HG02852 (cell line): ENCODE data around the gene DTHD1.

ENCODE experiments used
- ATAC-seq: cut with Tn5 transposase; IDR thresholded peaks from one replicate; pipeline ENCODE4 v1.9.1; 2021; ENCODE audit warnings: mild to moderate bottlenecking, moderate library complexity; ENCODE audit not compliant: unreplicated experiment

DTHD1 gene

DNA sequence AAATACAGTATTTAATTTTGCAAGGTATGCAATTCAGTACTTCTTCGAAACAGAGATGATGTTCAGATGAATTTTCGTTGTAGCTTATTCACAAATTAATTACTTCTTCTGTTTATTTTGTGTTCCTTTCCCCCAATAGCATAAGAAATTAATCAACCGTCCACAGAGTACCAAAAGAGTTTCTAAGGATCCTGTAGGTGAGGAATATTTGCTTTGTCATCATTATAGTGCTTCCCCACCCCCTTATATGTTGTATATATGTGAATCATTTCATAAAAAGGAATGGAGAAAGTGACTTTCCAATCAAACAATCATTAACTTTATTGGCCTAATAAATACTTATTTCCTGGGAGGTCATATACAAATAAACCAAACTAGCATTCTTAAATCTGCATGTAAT, 57.6 kb downstream of the DTHD1 start:
- ATAC-seq: no peak

DNA sequence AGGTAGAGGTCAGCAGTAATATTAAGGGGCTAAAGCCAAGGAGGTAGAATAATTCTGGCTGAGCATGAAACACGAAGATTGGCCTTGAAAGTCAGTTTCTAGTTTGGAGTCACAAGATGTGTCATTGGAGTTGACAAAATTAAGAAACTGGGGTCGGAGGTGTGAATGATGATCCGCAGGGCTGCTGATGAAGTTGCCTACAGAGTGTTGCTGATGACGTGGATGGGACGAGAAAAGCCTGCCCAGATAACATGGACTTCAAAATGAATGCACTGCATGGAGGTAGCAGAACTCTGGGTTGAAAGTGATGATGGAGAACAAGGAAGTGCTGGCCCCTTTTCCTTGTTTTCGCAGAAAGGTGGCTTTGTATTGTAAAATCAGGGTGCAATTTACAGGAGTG, 60.5 kb downstream of the DTHD1 start:
- ATAC-seq: no peak

DNA sequence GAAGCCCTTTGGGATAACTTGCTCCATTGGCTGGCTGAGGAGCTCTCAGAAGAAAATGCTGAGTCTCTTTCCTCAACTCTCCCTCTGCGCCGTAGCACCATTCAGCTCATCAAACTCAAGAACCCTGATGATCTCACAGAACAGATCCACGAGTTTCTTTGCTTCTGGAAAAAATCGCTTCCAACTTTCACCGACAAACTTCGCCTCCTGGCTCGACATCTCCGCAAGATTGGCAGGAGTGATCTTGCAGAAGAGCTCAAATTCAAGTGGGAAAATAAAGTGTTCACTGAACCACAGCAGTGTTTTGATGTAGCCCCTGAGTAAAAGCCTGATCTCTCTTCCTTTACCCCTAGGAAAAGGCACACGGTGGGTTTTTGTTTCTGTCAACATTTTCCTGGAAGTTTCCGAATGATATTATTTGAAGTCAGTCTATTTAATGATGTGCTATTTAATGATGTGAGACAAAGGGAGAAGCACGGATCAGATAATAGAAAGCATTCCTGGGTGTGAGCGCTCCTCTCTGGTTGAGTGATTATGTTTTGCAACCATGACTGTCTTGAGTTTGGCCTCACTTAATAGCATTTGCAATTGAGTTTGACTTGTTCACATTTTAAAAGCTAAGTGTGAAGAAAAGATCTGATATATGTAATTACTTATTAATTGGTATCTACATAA, 62.2 kb downstream of the DTHD1 start:
- no peak for ATAC-seq

DNA sequence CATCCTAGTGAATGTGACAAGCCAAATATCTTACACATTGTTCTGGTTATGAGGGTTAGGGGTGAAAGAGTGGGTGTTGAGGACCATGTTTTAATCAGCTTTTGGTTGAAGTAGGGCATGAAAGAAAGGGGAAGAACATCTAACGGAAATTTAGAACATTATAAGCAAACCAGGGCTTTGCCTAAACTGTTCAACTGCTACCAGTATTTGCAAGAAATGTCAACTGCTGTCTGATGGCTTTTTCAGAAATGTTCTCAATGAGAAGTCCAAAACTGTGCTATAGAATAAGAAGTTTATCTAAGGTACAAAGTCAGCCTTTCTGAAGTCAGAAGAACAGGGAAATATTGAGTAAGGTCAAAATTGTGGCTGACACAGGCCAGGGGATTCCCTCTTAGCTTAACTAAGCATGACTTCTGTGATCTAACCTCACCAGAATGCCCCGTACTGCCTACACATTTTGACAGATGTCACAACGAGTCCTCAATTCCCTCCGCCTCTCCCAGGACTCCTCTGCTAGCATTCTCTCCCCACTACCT, 67.1 kb downstream of the DTHD1 start:
- ATAC-seq: peak; percentile 96

DNA sequence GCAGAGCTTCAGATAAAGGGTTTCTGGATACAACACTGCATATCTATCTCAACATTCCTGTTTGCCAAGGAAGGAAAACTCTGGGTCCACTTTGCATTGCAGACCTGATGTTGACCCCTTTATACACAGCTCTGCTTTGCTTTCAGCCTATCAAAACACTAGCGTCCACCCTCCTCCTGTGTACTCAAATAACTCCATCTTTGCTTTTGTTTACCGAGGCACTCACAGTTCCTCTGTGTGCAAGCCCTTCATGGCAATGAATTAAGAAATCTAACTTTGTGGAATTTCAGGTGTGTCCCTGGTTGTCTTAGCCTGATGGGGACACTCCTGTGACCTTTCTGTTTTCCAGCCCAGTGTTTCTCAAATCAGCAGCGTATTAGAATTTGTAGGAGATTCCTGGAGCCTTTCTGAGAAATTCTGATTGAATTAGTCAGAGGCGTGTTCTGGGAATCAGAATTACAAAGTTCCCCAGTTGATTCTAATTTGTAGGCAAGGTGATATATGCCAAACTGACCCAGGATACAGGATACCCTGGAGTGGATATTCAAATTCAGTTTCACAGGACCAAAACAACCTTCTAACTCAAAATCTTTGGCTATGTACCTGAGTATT, 68.6 kb downstream of the DTHD1 start:
- no peak for ATAC-seq

DNA sequence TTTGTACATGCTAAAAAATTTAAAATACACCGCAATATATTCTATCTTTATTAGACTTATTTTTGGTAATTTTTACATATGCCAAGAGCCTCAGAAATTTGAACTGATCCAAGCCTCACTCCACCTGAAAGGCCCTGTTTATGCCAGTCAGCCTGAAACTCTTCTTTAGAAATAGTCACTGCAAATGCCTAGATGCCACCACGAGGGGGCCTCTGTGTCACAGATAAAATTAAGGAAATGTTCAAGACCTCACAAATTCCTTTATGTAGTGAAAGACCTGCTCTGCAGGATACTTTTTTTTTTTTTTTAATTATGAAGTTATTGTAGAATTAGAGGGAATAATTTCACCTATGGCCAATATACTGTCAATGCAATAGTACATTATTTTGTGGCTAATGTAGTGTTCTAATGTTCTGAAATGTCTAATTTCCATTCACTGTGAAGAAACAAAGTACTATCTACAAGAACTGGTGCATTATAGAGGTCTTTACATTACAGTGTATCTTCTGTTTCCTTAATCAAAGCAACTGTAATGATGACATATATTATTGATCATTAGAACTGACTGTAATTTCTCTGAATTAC, 69.8 kb downstream of the DTHD1 start:
- peak; percentile 41 for ATAC-seq

DNA sequence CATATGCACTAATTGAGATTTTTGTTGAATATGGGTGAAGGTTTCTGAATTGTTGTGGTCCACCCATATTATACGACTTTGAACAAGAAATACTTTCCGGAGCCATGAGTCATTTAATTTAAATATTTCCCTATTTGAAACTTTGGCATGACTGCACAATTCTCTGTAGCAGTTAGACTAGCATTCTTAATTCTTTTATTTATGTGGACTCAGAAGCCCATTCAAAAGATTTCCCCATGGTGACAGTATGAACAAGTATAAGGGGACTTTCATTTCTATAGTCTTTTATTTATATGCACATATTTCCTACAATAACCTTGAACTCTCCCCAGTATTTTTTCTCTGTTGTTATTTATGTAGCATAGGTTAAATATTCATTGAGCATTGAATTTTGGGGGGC, 72.6 kb downstream of the DTHD1 start:
- ATAC-seq: no peak

DNA sequence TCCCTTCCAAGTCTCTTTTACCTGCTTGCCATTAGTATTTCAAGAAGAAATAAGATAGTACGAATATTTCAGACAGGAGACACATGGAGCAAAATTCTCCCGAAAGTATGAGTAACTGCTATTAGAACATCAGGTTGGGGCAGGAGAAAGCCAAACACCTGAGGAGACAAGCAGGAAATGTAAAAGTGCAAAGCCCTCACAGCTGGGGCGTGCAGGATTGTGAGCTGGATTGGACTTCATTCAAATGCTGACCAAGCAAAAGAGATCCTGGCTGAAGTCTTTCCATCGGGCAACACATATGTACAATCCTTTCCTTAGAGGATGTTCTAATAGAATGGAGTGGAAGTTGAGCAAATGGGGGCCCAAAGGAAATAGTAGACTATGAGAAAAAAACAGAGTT, 76.8 kb downstream of the DTHD1 start:
- no peak for ATAC-seq

DNA sequence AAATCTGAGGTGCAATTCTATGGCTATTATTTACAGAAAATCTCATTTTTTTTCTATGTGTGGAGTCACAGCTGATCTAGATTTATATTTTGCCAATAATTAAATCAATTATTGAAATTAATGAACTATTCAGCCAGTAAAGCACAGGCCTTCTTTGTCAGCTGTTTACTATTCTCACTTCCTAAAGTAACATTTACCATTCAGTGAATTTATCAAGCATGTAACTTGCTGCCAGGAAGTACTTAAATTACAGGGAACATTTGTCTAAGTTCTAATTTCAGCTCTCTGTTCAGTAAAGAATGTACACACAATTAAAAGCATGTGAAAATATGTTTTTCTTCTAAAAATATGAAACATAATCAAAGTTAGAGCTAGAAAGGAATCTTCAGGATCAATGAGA, 79.3 kb downstream of the DTHD1 start:
- ATAC-seq: no peak

DNA sequence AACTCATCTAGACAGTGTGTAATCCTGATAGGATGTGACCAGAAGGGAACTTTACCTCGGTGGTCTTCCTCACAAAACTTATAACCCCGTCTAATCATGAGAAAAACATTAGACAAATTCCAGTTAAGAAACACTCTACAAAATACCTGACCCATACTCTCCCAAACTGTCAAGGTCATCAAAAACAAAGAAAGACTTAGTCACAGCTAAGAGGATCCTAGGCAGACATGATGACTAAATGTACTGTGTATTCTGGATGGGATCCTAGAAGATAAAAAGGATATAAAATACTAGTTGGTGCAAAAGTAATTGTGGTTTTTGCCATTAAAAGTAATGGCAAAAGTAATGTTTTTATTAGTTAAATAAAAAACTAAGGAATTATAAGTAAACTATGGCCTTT, 81.6 kb downstream of the DTHD1 start:
- no peak for ATAC-seq

DNA sequence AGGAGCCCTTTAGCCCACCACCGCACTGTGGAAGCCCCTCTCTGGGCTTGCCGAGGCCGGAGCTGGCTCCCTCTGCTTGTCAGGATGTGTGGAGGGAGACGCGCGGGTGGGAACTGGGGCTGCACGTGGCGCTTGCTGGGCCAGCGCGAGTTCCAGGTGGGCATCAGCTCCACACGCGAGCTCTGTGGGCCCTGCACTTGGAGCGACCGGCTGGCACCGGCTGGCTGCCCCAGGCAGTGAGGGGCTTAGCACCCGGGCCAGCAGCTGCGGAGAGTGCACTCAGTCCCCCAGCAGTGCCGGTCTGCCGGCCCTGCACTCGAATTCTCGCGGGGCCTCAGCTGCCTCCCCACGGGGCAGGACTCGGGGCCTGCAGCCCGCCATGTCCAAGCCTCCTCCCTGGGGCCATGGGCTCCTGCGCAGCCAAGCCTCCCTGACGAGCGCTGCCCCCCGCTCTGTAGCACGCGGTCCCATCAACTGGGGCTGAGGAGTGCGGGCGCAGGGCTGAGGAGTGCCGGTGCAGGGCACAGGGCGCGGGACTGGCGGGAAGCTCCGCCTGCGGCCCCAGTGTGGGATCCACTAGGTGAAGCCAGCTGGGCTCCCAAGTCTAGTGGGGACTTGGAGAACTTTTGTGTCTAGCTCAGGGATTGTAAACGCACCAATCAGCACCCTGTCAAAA, 93.6 kb downstream of the DTHD1 start:
- ATAC-seq: no peak

DNA sequence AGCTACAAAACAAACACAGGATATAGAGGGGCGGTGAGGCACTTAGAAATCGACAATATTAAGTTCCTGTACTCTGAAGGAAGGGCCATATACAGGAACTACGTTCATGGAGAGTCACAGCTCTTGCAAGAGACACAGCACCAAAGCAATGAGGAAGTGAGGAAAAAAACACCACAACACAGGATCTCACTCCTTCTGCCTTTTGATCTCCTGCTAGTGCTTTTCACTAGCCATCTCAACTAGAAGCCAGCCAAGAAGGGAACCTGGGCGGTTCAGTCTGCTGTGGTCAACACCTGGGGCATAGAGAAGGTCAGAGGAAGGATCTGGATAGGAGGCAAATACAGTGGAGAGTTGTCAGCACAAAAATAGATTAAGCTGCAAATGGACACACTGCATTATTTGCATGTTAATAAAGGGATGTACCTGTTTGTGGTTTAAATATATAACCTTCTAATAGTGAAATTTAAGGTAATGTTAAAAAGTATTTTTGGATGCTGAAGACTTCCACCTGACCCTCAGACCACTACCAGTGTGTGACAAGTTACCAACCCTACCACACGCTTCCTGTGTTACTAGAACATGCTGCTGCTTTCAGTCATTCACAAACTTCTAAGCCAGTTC, 104.6 kb downstream of the DTHD1 start:
- peak; percentile 93 for ATAC-seq

DNA sequence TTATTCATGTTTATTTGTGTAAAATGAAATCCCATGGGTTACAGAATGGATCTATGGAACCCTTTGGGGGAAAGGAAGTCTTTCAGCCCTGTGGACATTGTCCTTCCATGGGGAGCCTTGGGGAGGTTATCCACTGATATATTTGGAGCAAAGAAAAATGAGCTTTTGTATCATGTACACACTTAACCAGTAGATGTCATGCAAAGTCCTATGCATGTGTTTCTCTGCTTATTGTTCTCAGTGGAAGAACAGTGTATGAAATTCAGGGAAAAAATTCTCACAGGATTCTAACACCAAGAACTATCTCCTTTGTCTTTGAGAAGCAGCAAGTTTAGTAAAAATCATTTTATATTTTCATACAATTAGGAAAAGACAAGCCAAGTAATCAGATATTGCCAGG, 105.3 kb downstream of the DTHD1 start:
- no peak for ATAC-seq

DNA sequence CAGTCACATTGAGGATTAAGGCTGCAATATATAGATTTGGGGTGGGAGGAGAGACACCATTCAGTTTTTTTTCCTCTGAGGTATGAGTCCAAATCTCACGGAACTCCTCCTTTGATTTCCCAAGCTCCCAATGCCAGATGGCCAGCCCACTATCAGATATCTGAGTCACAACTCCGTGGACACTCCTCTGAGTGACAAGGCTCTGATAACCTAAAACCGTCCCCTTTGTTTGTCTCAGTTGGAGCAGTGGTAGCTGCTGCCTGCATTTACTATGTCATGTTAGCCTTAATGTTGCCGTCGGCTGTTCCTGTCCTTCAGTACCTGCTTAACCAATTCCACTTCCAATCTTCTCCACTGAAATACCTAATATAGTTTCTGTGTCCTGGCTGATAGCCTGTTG, 107.3 kb downstream of the DTHD1 start:
- ATAC-seq: no peak

DNA sequence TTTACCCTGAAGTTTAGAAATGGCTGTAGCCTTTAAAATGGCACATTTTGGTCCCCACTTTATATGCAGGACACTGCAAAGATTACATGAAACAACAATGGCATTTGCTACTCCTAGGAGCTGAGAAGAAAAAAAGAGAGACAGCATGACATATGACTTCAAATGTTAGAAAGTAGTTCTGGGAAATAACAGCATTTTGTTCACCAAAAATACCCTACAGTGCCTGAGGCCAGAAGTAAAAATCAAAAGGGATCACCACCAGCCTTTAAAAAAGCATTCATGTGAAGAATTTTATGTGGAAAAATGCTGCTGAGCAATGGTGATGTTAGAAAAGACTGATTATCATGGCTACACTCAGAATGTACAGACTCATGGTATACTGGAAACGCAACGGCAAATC, 110.0 kb downstream of the DTHD1 start:
- ATAC-seq: no peak

DNA sequence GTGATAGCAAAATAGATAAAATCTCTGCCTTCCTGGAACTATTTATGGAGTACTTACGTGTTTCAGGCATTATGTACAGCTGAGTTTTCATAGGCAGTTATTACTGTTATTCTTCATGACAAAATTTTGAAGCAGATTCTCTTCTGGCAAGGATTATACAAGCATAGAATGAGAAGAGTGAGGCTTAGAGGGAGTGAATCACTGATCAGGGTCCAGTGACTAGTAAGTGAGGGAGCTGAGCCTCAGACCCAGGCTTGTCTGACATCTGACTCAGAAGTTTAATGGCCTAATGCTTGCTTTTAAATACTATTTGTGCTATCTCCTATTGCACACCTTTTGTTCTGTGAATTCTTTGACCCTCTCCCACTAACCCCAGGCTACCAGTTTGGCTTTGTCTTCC, 110.6 kb downstream of the DTHD1 start:
- no peak for ATAC-seq

DNA sequence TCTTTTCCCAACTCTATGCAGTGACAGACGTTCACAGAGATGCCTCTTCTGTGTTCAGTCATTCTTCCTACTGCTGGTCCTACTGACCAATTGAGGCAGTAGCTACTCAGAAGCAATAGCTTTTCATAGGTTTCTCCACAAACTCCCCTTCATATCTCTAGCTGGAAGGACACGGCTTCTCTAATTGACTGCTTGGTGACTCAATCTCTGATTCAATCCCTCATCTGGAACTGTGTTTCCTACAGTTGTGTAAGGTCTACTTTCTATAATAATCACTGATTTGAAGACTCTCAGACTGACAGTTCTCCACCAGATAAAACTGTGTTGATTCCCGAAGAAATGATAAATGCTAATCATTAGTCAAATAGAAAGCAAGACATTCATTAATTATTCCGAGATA, 111.5 kb downstream of the DTHD1 start:
- no peak for ATAC-seq
